GM19351 (cell line): Measurements from ENCODE around the gene LPA.
"Not testable (repeated sequence)": the region's sequence is repeated elsewhere in the genome, so short reads cannot be mapped to it uniquely, and the experiment has no call there.

Source experiments
- ATAC-seq: cut with Tn5 transposase; IDR thresholded peaks from one replicate; pipeline ENCODE4 v1.9.1; 2021; ENCODE audit warnings: mild to moderate bottlenecking, moderate library complexity; ENCODE audit not compliant: unreplicated experiment

Gene LPA

GRCh38 chr6:160664198-160664597, at the start of gene LPA:
LPA (minus strand) TSS chr6:160664275; CDS start chr6:160664214, 61 bp downstream.
- not testable (repeated sequence) for ATAC-seq

- not testable (repeated sequence) for ATAC-seq
These were observed 44.9 kb upstream of the LPA start for GRCh38 chr6:160708993-160709392.

GRCh38 chr6:160704688-160705087, 40.6 kb upstream of the LPA start:
- ATAC-seq: not testable (repeated sequence)

GRCh38 chr6:160701918-160702680, 38.0 kb upstream of the LPA start, which contains the start of gene PLG:
PLG (plus strand) TSS chr6:160702244; CDS start chr6:160702305, 61 bp downstream.
- not testable (repeated sequence) for ATAC-seq

GRCh38 chr6:160697826-160698225, 33.8 kb upstream of the LPA start:
- no peak for ATAC-seq

- not testable (repeated sequence) for ATAC-seq
These were observed 32.8 kb upstream of the LPA start for GRCh38 chr6:160696884-160697283.

GRCh38 chr6:160695622-160696021, 31.5 kb upstream of the LPA start:
- ATAC-seq: not testable (repeated sequence)

GRCh38 chr6:160695025-160695424, 30.9 kb upstream of the LPA start:
- ATAC-seq: not testable (repeated sequence)

- no peak for ATAC-seq
These were observed 28.4 kb upstream of the LPA start for GRCh38 chr6:160692369-160692959.

GRCh38 chr6:160691617-160692016, 27.5 kb upstream of the LPA start:
- no peak for ATAC-seq

- no peak for ATAC-seq
These were observed 26.4 kb upstream of the LPA start for GRCh38 chr6:160690458-160690857.

GRCh38 chr6:160685762-160686450, 21.8 kb upstream of the LPA start:
- no peak for ATAC-seq

GRCh38 chr6:160685101-160685761, 21.2 kb upstream of the LPA start:
- not testable (repeated sequence) for ATAC-seq

GRCh38 chr6:160679402-160679769, 15.3 kb upstream of the LPA start:
- no peak for ATAC-seq

GRCh38 chr6:160678744-160679401, 14.8 kb upstream of the LPA start:
- ATAC-seq: no peak

- no peak for ATAC-seq
These were observed 14.2 kb upstream of the LPA start for GRCh38 chr6:160678230-160678629.

- ATAC-seq: not testable (repeated sequence)
These were observed 12.3 kb upstream of the LPA start for GRCh38 chr6:160676418-160676817.

- no peak for ATAC-seq
These were observed 4.5 kb upstream of the LPA start for GRCh38 chr6:160668589-160668988.

GRCh38 chr6:160667639-160668481, 3.8 kb upstream of the LPA start:
- peak; percentile 95 for ATAC-seq

GRCh38 chr6:160662842-160663241, 1.2 kb downstream of the LPA start:
- ATAC-seq: no peak
